Tibial nerve (tissue), 4 donors: ENCODE measurements around the gene TBC1D22A. TPM values are rescaled to one million over a fixed set of nuclear protein-coding genes. Genes with fewer than 3 reads are reported as not detected.

Source experiments
- DNase-seq, 2 donors: peaks; one replicate each; pipeline ENCODE4 v3.0.0-alpha.2; 2019; ENCODE audit warnings: low spot score in 2 of 2
- H3K27ac ChIP-seq, 4 donors: fragments of 200-600 bp; sonication (generic) in 3 of 4; one replicate each; pipeline ENCODE4 v1.5.1; 2017 to 2019; ENCODE audit warnings: mild to moderate bottlenecking in 1 of 4
- H3K27me3 ChIP-seq, 2 donors: fragments of 200-600 bp; sonication (generic) in 1 of 2; one replicate each; pipeline versions ENCODE4 v1.5.1 to v1.6.0; 2017 to 2019
- H3K36me3 ChIP-seq, 3 donors: fragments of 200-600 bp; sonication (generic); one replicate each; pipeline ENCODE4 v1.5.1; 2018 to 2019
- H3K4me1 ChIP-seq, 4 donors: fragments of 200-600 bp; sonication (generic) in 3 of 4; one replicate each; pipeline ENCODE4 v1.5.1; 2017 to 2019
- H3K4me3 ChIP-seq, 4 donors: fragments of 200-600 bp; sonication (generic) in 3 of 4; one replicate each; pipeline ENCODE4 v1.5.1; 2017 to 2019; ENCODE audit warnings: mild to moderate bottlenecking in 1 of 4, moderate library complexity in 1 of 4
- H3K9me3 ChIP-seq, 4 donors: fragments of 200-600 bp; sonication (generic) in 3 of 4; one replicate each; pipeline ENCODE4 v1.5.1; 2017 to 2019
- CTCF ChIP-seq, 5 experiments: fragments of 200-600 bp in 3 of 5; fragments of 450-650 bp in 2 of 5; sonication (generic) in 3 of 5; IDR thresholded peaks; one replicate each; pipeline ENCODE4 v1.5.1; 2016 to 2019; ENCODE audit warnings: antibody characterized with exemption in 5 of 5, mild to moderate bottlenecking in 3 of 5, moderate library complexity in 2 of 5
- EP300 ChIP-seq, 2 donors: sonication (generic); formaldehyde crosslinking; IDR thresholded peaks; one replicate each; pipeline ENCODE4 v1.6.1; 2017; ENCODE audit warnings: antibody characterized with exemption in 2 of 2, mild to moderate bottlenecking in 1 of 2
- POLR2A ChIP-seq, 2 donors: fragments of 450-650 bp; IDR thresholded peaks; one replicate each; pipeline ENCODE4 v1.6.1; 2017; ENCODE audit warnings: antibody characterized with exemption in 2 of 2, mild to moderate bottlenecking in 2 of 2, moderate library complexity in 2 of 2
- WGBS, 2 donors: methylation state at CpG; one replicate each; pipeline ENCODE4 v1.1.5; 2018; 5-methylcytosine and 5-hydroxymethylcytosine counted together
- total RNA-seq, 4 donors: library from RNA; depleted of rRNA; stranded (reverse); fragments of >200 nt; gene quantifications; one replicate each; pipeline ENCODE4 v1.1.0, GENCODE V29; 2016

The TBC1D22A gene
- total RNA-seq, 4 donors from 2014 or later: 27.3 to 35.4 (median 29.3) TPM

- no peak for TF ChIP-seq EP300 (IDR thresholded peaks at IDR 0.05)
- TF ChIP-seq POLR2A (IDR thresholded peaks at IDR 0.05): no peak
- TF ChIP-seq CTCF (IDR thresholded peaks at IDR 0.05): no peak
- Histone ChIP-seq H3K36me3 (peaks cover 0 to 60% (median 27%) of the 10 kb centered on the region in 3 donors), H3K4me1 (peaks cover 0 to 38% (median 13%) of the 10 kb centered on the region in 4 donors), H3K27me3 (no peaks in the 10 kb centered on the region), H3K9me3 (no peaks in the 10 kb centered on the region), H3K27ac (no peak overlapping the region), H3K4me3 (no peak overlapping the region)
- no peak for DNase-seq
- 88 to 93% methylated on average over 12 of the region's 12 CpGs for WGBS, 2 donors
Observed at GRCh38 chr22:46794491-46794890, 32.0 kb downstream of the TBC1D22A start.

- no peaks in the 10 kb centered on the region for H3K27me3 ChIP-seq
- TF ChIP-seq CTCF (IDR thresholded peaks at IDR 0.05): no peak
- TF ChIP-seq EP300 (IDR thresholded peaks at IDR 0.05): no peak
- no peak for TF ChIP-seq POLR2A (IDR thresholded peaks at IDR 0.05)
- H3K9me3 ChIP-seq: no peaks in the 10 kb centered on the region
- 85 to 95% methylated on average over 5 to 8 of the region's 9 CpGs for WGBS, 2 donors
- H3K36me3 ChIP-seq: peaks cover 0 to 66% (median 27%) of the 10 kb centered on the region in 3 donors
- peaks cover 0 to 38% (median 13%) of the 10 kb centered on the region in 4 donors for H3K4me1 ChIP-seq
- H3K4me3 ChIP-seq: no peak overlapping the region
- H3K27ac ChIP-seq: no peak overlapping the region
- DNase-seq: no peak
Observed at GRCh38 chr22:46795140-46795539, 32.7 kb downstream of the TBC1D22A start.

GRCh38 chr22:46795845-46796565 is 33.6 kb downstream of the TBC1D22A start:
- Histone ChIP-seq H3K36me3 (peaks cover 0 to 75% (median 27%) of the 10 kb centered on the region in 3 donors), H3K4me1 (peaks cover 0 to 34% (median 13%) of the 10 kb centered on the region in 4 donors), H3K27me3 (no peaks in the 10 kb centered on the region), H3K4me3 (no peak overlapping the region), H3K9me3 (no peaks in the 10 kb centered on the region), H3K27ac (no peak overlapping the region)
- DNase-seq: no peak
- no peak for TF ChIP-seq EP300 (IDR thresholded peaks at IDR 0.05)
- TF ChIP-seq POLR2A (IDR thresholded peaks at IDR 0.05): no peak
- TF ChIP-seq CTCF (IDR thresholded peaks at IDR 0.05): no peak
- WGBS, 2 donors: 87 to 90% methylated on average over 14 to 15 of the region's 15 CpGs

- WGBS, 2 donors: 89 to 90% methylated on average over 17 of the region's 17 CpGs
- peaks cover 0 to 82% (median 27%) of the 10 kb centered on the region in 3 donors for H3K36me3 ChIP-seq
- peaks cover 0 to 27% (median 11%) of the 10 kb centered on the region in 4 donors for H3K4me1 ChIP-seq
- H3K4me3 ChIP-seq: no peak overlapping the region
- DNase-seq: no peak
- H3K27ac ChIP-seq: no peak overlapping the region
- no peaks in the 10 kb centered on the region for H3K9me3 ChIP-seq
- H3K27me3 ChIP-seq: no peaks in the 10 kb centered on the region
- TF ChIP-seq EP300 (IDR thresholded peaks at IDR 0.05) (no peak), CTCF (IDR thresholded peaks at IDR 0.05) (no peak), POLR2A (IDR thresholded peaks at IDR 0.05) (no peak)
Observed at GRCh38 chr22:46796566-46797195, 34.2 kb downstream of the TBC1D22A start.

GRCh38 chr22:46797355-46797754 is 34.9 kb downstream of the TBC1D22A start:
- H3K27me3 ChIP-seq: no peaks in the 10 kb centered on the region
- H3K4me3 ChIP-seq: no peak overlapping the region
- WGBS, 2 donors: 54 to 63% methylated on average over 17 of the region's 17 CpGs
- H3K36me3 ChIP-seq: peaks cover 0 to 89% (median 27%) of the 10 kb centered on the region in 3 donors
- peak in 2 of 5 experiments; percentile 9 to 12 for TF ChIP-seq CTCF (IDR thresholded peaks at IDR 0.05)
- TF ChIP-seq EP300 (IDR thresholded peaks at IDR 0.05): no peak
- no peak for DNase-seq
- H3K9me3 ChIP-seq: no peaks in the 10 kb centered on the region
- H3K4me1 ChIP-seq: peaks cover 0 to 20% (median 7%) of the 10 kb centered on the region in 4 donors
- H3K27ac ChIP-seq: no peak overlapping the region
